HG02571 (cell line): ENCODE measurements around the gene DRAP1.
A peak's percentile ranks its signal among the peaks of the same experiment; 100 is the strongest.

Experiments used
- ATAC-seq: cut with Tn5 transposase; IDR thresholded peaks from one replicate; pipeline ENCODE4 v1.9.1; 2021; ENCODE audit warnings: mild to moderate bottlenecking, moderate library complexity; ENCODE audit not compliant: unreplicated experiment

The DRAP1 gene

GRCh38 chr11:65919141-65919572, at the start of gene DRAP1:
TSS of gene DRAP1 (plus strand) at chr11:65919426. CDS start at chr11:65919502, 76 bp downstream.
- ATAC-seq: peak; percentile 73

GRCh38 chr11:65869643-65870306, 49.5 kb upstream of the DRAP1 start:
- no peak for ATAC-seq

- ATAC-seq: no peak
Observed at GRCh38 chr11:65870307-65870658, 48.9 kb upstream of the DRAP1 start.

GRCh38 chr11:65870706-65871681, 48.2 kb upstream of the DRAP1 start:
- no peak for ATAC-seq

GRCh38 chr11:65871811-65872548, 47.2 kb upstream of the DRAP1 start:
- ATAC-seq: no peak

- no peak for ATAC-seq
Observed at GRCh38 chr11:65872586-65873317, 46.5 kb upstream of the DRAP1 start, which contains the start of gene EFEMP2. TSS of gene EFEMP2 (minus strand) at chr11:65872800. CDS start at chr11:65872354, 446 bp downstream.

GRCh38 chr11:65873318-65874156, 45.7 kb upstream of the DRAP1 start:
- ATAC-seq: peak; percentile 79

GRCh38 chr11:65879617-65880016, 39.6 kb upstream of the DRAP1 start, which contains the start of gene CTSW:
TSS of gene CTSW (plus strand) at chr11:65879837. CDS start at chr11:65879855, 18 bp downstream.
- ATAC-seq: no peak

- no peak for ATAC-seq
Observed at GRCh38 chr11:65880027-65880426, 39.2 kb upstream of the DRAP1 start.

- no peak for ATAC-seq
Observed at GRCh38 chr11:65880844-65881421, 38.3 kb upstream of the DRAP1 start.

GRCh38 chr11:65882120-65883057, 36.8 kb upstream of the DRAP1 start:
- ATAC-seq: no peak

GRCh38 chr11:65883058-65883761, 36.0 kb upstream of the DRAP1 start:
- ATAC-seq: no peak

GRCh38 chr11:65883786-65884715, 35.2 kb upstream of the DRAP1 start:
- no peak for ATAC-seq

- ATAC-seq: no peak
Observed at GRCh38 chr11:65884716-65885092, 34.5 kb upstream of the DRAP1 start.

GRCh38 chr11:65885231-65885630, 34.0 kb upstream of the DRAP1 start:
- ATAC-seq: no peak

GRCh38 chr11:65885808-65886536, 33.3 kb upstream of the DRAP1 start:
- no peak for ATAC-seq
